CD4-positive, alpha-beta memory T cell (primary cell): Measurements from ENCODE around the gene MED27. TPM values are rescaled to one million over a fixed set of nuclear protein-coding genes. Genes with fewer than 3 reads are reported as not detected.

ENCODE experiments used
- CTCF ChIA-PET: fragments of 350-600 bp; sonication (Branson Sonifier 250); formaldehyde crosslinking; loops from one replicate; lab custom pipeline; 2021; ENCODE audit warnings: inconsistent platforms; ENCODE audit not compliant: partially characterized antibody; lab: Charles Lee
- POLR2A ChIA-PET: fragments of 350-600 bp; sonication (Branson Sonifier 250); formaldehyde crosslinking; loops from one replicate; lab custom pipeline; 2021; ENCODE audit not compliant: partially characterized antibody; lab: Charles Lee
- DNase-seq, 5 donors: peaks; one replicate each; pipeline versions ENCODE4 v3.0.0 to v3.0.0-alpha.2; 2020 to 2022; ENCODE audit warnings: mixed read lengths in 1 of 5
- H3K27ac ChIP-seq: one replicate; pipeline ENCODE4 v1.7.0; 2013; ENCODE audit warnings: low read depth, low read length
- H3K27me3 ChIP-seq: 2 replicates; pipeline ENCODE4 v1.7.0; 2013; ENCODE audit warnings: mild to moderate bottlenecking, low read length, moderate library complexity; ENCODE audit not compliant: insufficient read depth
- H3K36me3 ChIP-seq: 2 replicates; pipeline ENCODE4 v1.7.0; 2013; ENCODE audit warnings: mild to moderate bottlenecking, low read length, moderate library complexity; ENCODE audit not compliant: insufficient read depth
- H3K4me1 ChIP-seq: 2 replicates; pipeline ENCODE4 v1.7.0; 2013; ENCODE audit warnings: mild to moderate bottlenecking, low read length, moderate library complexity; ENCODE audit not compliant: insufficient read depth
- H3K4me3 ChIP-seq, 2 donors: one replicate each; pipeline ENCODE4 v1.7.0; 2013; ENCODE audit warnings: low read length in 2 of 2, mild to moderate bottlenecking in 1 of 2
- H3K9me3 ChIP-seq, 2 donors: one replicate each; pipeline ENCODE4 v1.7.0; 2013; ENCODE audit warnings: low read length in 2 of 2, control low read depth in 1 of 2; ENCODE audit not compliant: control insufficient read depth in 1 of 2
- H3K27ac Mint-ChIP-seq, 7 donors: one replicate each; pipeline ENCODE4 v1.8.0; 2020 to 2021; ENCODE audit warnings: mixed read lengths in 7 of 7, mild to moderate bottlenecking in 6 of 7, inconsistent platforms in 3 of 7, moderate library complexity in 3 of 7
- H3K27me3 Mint-ChIP-seq, 2 donors: one replicate each; pipeline ENCODE4 v1.8.0; 2020 to 2021; ENCODE audit warnings: mixed read lengths in 2 of 2
- H3K36me3 Mint-ChIP-seq, 2 donors: one replicate each; pipeline ENCODE4 v1.8.0; 2020 to 2021; ENCODE audit warnings: mixed read lengths in 2 of 2, inconsistent platforms in 1 of 2, mild to moderate bottlenecking in 1 of 2
- H3K4me1 Mint-ChIP-seq, 4 donors: one replicate each; pipeline ENCODE4 v1.8.0; 2020 to 2021; ENCODE audit warnings: mixed read lengths in 4 of 4, mild to moderate bottlenecking in 1 of 4
- H3K4me3 Mint-ChIP-seq, 8 donors: one replicate each; pipeline ENCODE4 v1.8.0; 2020 to 2021; ENCODE audit warnings: mixed read lengths in 8 of 8, mild to moderate bottlenecking in 7 of 8, moderate library complexity in 6 of 8, inconsistent platforms in 3 of 8
- H3K9me3 Mint-ChIP-seq, 8 donors: one replicate each; pipeline ENCODE4 v1.8.0; 2020 to 2021; ENCODE audit warnings: mixed read lengths in 8 of 8, mild to moderate bottlenecking in 5 of 8, inconsistent platforms in 3 of 8, moderate library complexity in 1 of 8
- intact Hi-C: fragments of 100-400 bp; cut with micrococcal nuclease; formaldehyde crosslinking; loops from one replicate; pipeline ENCODE4 v1.15.1; 2023
- polyA plus RNA-seq, 2 donors: library from polyadenylated mRNA; unstranded; fragments of 300-500 nt; fragmentation: Illumina TruSeq; gene quantifications; one replicate each; pipeline ENCODE4 v1.2.3, GENCODE V29; 2021
- total RNA-seq, 2 experiments: library from RNA; stranded (reverse); gene quantifications; one replicate each; pipeline ENCODE4 v1.2.3, GENCODE V29; 2021

The MED27 gene
- total and polyA plus RNA-seq, 4 experiments from 2014 or later = 15.6 to 57.7 (median 29.3) TPM

- no peaks in the 10 kb centered on the region for H3K27me3 ChIP-seq
- no peak for DNase-seq
- H3K4me1 ChIP-seq = peaks cover 23% of the 10 kb centered on the region
- intact Hi-C loops = no loop called here
- ChIA-PET POLR2A (no interaction called here), CTCF (no interaction called here)
- H3K27me3 Mint-ChIP-seq = peaks cover 0 to 3% of the 10 kb centered on the region in 2 donors
- peaks cover 6 to 23% (median 14%) of the 10 kb centered on the region in 4 donors for H3K4me1 Mint-ChIP-seq
- H3K27ac Mint-ChIP-seq = peak overlapping the region in 2 of 7 donors; percentile 69 to 94
- no peaks in the 10 kb centered on the region for H3K36me3 Mint-ChIP-seq
- peaks cover 0 to 22% (median 8%) of the 10 kb centered on the region in 8 donors for H3K9me3 Mint-ChIP-seq
- no peak overlapping the region for H3K4me3 Mint-ChIP-seq
- no peak overlapping the region for H3K4me3 ChIP-seq
- H3K27ac ChIP-seq = no peak overlapping the region
- H3K36me3 ChIP-seq = no peaks in the 10 kb centered on the region
- peaks cover 0 to 5% of the 10 kb centered on the region in 2 donors for H3K9me3 ChIP-seq
These were observed 242.4 kb downstream of the MED27 start for GRCh38 chr9:131837316-131837715.

- H3K36me3 ChIP-seq = no peaks in the 10 kb centered on the region
- no peak overlapping the region for H3K27ac ChIP-seq
- DNase-seq = no peak
- no peaks in the 10 kb centered on the region for H3K27me3 ChIP-seq
- H3K9me3 Mint-ChIP-seq = peaks cover 0 to 22% (median 8%) of the 10 kb centered on the region in 8 donors
- peaks cover 23% of the 10 kb centered on the region for H3K4me1 ChIP-seq
- peaks cover 0 to 5% of the 10 kb centered on the region in 2 donors for H3K9me3 ChIP-seq
- H3K27me3 Mint-ChIP-seq = peaks cover 0 to 3% of the 10 kb centered on the region in 2 donors
- H3K4me3 ChIP-seq = no peak overlapping the region
- H3K4me1 Mint-ChIP-seq = peaks cover 6 to 23% (median 14%) of the 10 kb centered on the region in 4 donors
- ChIA-PET POLR2A (no interaction called here), CTCF (no interaction called here)
- intact Hi-C loops = no loop called here
- H3K27ac Mint-ChIP-seq = peak overlapping the region in 1 of 7 donors; percentile 94
- H3K36me3 Mint-ChIP-seq = no peaks in the 10 kb centered on the region
- no peak overlapping the region for H3K4me3 Mint-ChIP-seq
These were observed 242.9 kb downstream of the MED27 start for GRCh38 chr9:131836607-131837315.

DNA sequence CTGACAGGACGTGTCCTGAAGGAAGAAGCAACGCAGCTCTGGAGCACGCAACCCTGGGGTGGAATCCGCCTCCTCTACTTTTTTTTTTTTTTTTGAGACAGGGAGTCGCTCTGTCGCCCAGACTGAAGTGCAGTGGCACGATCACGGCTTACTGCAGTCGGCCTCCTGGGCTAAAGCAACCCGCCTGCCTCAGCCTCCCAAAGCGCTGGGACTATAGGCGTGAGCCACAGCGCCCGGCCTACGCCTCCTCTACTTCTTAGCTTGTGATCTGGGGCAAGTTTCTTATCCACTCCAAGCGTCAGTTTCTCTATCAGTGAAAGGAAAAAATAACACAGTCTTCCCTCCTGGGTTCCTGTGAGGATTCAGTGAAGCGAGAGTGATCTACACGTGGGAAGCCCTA is 243.6 kb downstream of the MED27 start:
- Mint-ChIP-seq H3K4me1 (peaks cover 6 to 23% (median 14%) of the 10 kb centered on the region in 4 donors), H3K27ac (no peak overlapping the region), H3K27me3 (peaks cover 0 to 3% of the 10 kb centered on the region in 2 donors), H3K4me3 (no peak overlapping the region), H3K36me3 (no peaks in the 10 kb centered on the region), H3K9me3 (peaks cover 0 to 22% (median 8%) of the 10 kb centered on the region in 8 donors)
- H3K27ac ChIP-seq = no peak overlapping the region
- H3K9me3 ChIP-seq = peaks cover 0 to 5% of the 10 kb centered on the region in 2 donors
- peaks cover 23% of the 10 kb centered on the region for H3K4me1 ChIP-seq
- H3K27me3 ChIP-seq = no peaks in the 10 kb centered on the region
- H3K4me3 ChIP-seq = no peak overlapping the region
- intact Hi-C loops = no loop called here
- no peaks in the 10 kb centered on the region for H3K36me3 ChIP-seq
- DNase-seq = no peak
- ChIA-PET POLR2A (no interaction called here), CTCF (no interaction called here)

GRCh38 chr9:131835151-131835910 is 244.3 kb downstream of the MED27 start:
- H3K27me3 ChIP-seq = no peaks in the 10 kb centered on the region
- peaks cover 6 to 18% (median 13%) of the 10 kb centered on the region in 4 donors for H3K4me1 Mint-ChIP-seq
- intact Hi-C loops = no loop called here
- no peaks in the 10 kb centered on the region for H3K36me3 ChIP-seq
- H3K36me3 Mint-ChIP-seq = no peaks in the 10 kb centered on the region
- H3K9me3 ChIP-seq = peaks cover 0 to 5% of the 10 kb centered on the region in 2 donors
- peaks cover 20% of the 10 kb centered on the region for H3K4me1 ChIP-seq
- CTCF ChIA-PET = no interaction called here
- H3K27ac ChIP-seq = no peak overlapping the region
- no peak for DNase-seq
- H3K4me3 ChIP-seq = no peak overlapping the region
- H3K4me3 Mint-ChIP-seq = no peak overlapping the region
- H3K27me3 Mint-ChIP-seq = peaks cover 0 to 3% of the 10 kb centered on the region in 2 donors
- no peak overlapping the region for H3K27ac Mint-ChIP-seq
- peaks cover 0 to 22% (median 8%) of the 10 kb centered on the region in 8 donors for H3K9me3 Mint-ChIP-seq
- POLR2A ChIA-PET = no interaction called here

DNA sequence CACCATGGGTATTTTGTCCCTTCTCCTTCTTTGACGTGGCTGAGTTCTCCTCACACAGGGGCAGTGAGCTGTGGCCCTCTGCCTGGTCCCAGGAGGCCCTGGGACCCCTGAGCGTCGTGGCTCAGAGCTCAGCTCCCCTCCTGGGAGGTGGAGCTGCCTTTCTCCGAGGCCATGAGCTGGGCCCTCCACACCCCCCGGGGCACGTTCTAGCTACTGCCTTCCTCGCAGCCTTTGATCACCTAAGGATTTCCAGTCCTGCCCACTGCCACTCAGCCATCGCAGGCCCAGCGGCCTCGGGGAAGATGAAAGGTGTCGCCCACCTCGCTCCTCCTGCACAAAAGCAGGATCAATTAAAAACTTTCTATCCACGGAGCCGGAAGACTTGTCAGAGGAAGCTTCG is 244.9 kb downstream of the MED27 start:
- CTCF ChIA-PET = no interaction called here
- H3K4me1 Mint-ChIP-seq = peaks cover 4 to 12% (median 8%) of the 10 kb centered on the region in 4 donors
- no peak for DNase-seq

DNA sequence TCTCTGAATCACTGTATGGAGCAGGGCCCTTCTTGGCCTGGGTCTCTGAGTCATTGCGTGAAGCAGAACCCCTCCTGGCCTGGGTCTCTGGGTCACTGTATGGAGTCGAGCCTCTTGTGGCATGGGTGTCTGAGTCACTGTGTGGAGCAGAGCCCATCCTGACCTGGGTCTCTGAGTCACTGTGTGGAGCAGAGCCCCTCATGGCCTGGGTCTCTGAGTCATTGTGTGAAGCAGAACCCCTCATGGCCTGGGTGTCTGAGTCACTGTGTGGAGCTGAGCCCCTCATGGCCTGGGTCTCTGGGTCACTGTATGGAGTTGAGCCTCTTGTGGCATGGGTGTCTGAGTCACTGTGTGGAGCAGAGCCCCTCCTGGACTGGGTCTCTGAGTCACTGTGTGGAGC is 245.8 kb downstream of the MED27 start:
- peak overlapping the region in 1 of 7 donors; percentile 44 for H3K27ac Mint-ChIP-seq
- POLR2A ChIA-PET = no interaction called here
- peaks cover 3 to 6% (median 4%) of the 10 kb centered on the region in 4 donors for H3K4me1 Mint-ChIP-seq

More for the DNA sequence above, 244.9 kb downstream of the MED27 start:
- no peak overlapping the region for H3K27ac ChIP-seq
- Mint-ChIP-seq H3K27ac (peak overlapping the region in 1 of 7 donors; percentile 27), H3K36me3 (no peaks in the 10 kb centered on the region), H3K9me3 (peaks cover 0 to 22% (median 8%) of the 10 kb centered on the region in 8 donors), H3K4me3 (no peak overlapping the region), H3K27me3 (peaks cover 0 to 1% of the 10 kb centered on the region in 2 donors)
- H3K4me3 ChIP-seq = no peak overlapping the region
- POLR2A ChIA-PET = no interaction called here
- H3K27me3 ChIP-seq = no peaks in the 10 kb centered on the region
- H3K4me1 ChIP-seq = peaks cover 13% of the 10 kb centered on the region
- peaks cover 0 to 5% of the 10 kb centered on the region in 2 donors for H3K9me3 ChIP-seq
- no peaks in the 10 kb centered on the region for H3K36me3 ChIP-seq
- intact Hi-C loops = no loop called here

DNA sequence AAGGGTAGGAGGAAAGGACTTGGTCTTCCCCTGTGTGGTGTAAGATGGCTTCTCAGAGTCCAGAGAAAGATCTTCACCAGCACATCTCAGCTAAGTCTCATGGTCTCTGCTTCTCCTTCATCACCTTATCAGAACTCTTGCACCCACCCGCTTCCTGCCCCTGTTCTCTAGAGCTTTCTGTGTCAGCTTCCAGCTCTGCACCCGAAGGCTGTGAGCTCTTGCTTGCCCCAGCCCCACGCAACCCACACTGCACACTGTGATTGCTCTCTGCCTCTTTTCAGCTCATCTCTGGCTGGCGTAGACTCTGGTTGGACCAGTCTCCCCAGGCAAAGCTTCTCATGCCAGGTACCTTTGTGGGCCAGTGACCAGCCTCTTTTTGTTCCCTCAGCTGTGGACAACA is 246.6 kb downstream of the MED27 start:
- peaks cover 0 to 22% (median 8%) of the 10 kb centered on the region in 8 donors for H3K9me3 Mint-ChIP-seq
- Histone ChIP-seq H3K27ac (no peak overlapping the region), H3K27me3 (no peaks in the 10 kb centered on the region), H3K4me1 (no peaks in the 10 kb centered on the region), H3K4me3 (no peak overlapping the region), H3K36me3 (no peaks in the 10 kb centered on the region), H3K9me3 (peaks cover 0 to 5% of the 10 kb centered on the region in 2 donors)
- H3K4me3 Mint-ChIP-seq = peak overlapping the region in 2 of 8 donors; percentile 2 to 6
- H3K27me3 Mint-ChIP-seq = peaks cover 2 to 4% of the 10 kb centered on the region in 2 donors
- H3K27ac Mint-ChIP-seq = peak overlapping the region in 4 of 7 donors; percentile 0 to 29 (median 16)
- ChIA-PET CTCF (no interaction called here), POLR2A (interaction anchor here (0.7 kb wide), 1 partner anchor 167 kb away, joined by 3 read pairs; no protein-coding TSS in a partner anchor)
- H3K4me1 Mint-ChIP-seq = peaks cover 3 to 6% (median 4%) of the 10 kb centered on the region in 4 donors
- DNase-seq = peak in 1 of 5 donors; percentile 6
- intact Hi-C loops = no loop called here
- no peaks in the 10 kb centered on the region for H3K36me3 Mint-ChIP-seq

More for the DNA sequence above, 245.8 kb downstream of the MED27 start:
- Mint-ChIP-seq H3K36me3 (no peaks in the 10 kb centered on the region), H3K4me3 (no peak overlapping the region), H3K27me3 (peaks cover 0 to 1% of the 10 kb centered on the region in 2 donors), H3K9me3 (peaks cover 0 to 22% (median 8%) of the 10 kb centered on the region in 8 donors)
- Histone ChIP-seq H3K27ac (no peak overlapping the region), H3K4me1 (peaks cover 5% of the 10 kb centered on the region), H3K36me3 (no peaks in the 10 kb centered on the region), H3K9me3 (peaks cover 0 to 5% of the 10 kb centered on the region in 2 donors), H3K27me3 (no peaks in the 10 kb centered on the region), H3K4me3 (no peak overlapping the region)
- intact Hi-C loops = no loop called here
- no peak for DNase-seq
- CTCF ChIA-PET = no interaction called here
